OCI-LY3 (cell line): Measurements from ENCODE around the gene CALM3.

Experiments
- CTCF ChIP-seq: fragments of 200-600, 300-600 bp; sonication (generic); IDR thresholded peaks from 2 replicates; pipeline ENCODE4 v1.5.1; 2014; ENCODE audit warnings: antibody characterized with exemption, low read length, low read depth
- EZH2phosphoT487 ChIP-seq: fragments of 200-600 bp; shearing (Covaris generic); IDR thresholded peaks from 2 replicates; pipeline ENCODE4 v1.6.1; 2018; ENCODE audit warnings: antibody characterized with exemption, mixed run types, low read depth

GRCh38 chr19:46620716-46621115 lies 19.6 kb downstream of the CALM3 start:
- TF ChIP-seq CTCF (no peak), EZH2phosphoT487 (no peak)
